Suprapubic skin (tissue), 4 donors: Measurements from ENCODE around the gene CRAT. TPM values are rescaled to one million over a fixed set of nuclear protein-coding genes. Genes with fewer than 3 reads are reported as not detected.

Source experiments
- DNase-seq, 2 donors: peaks; one replicate each; pipeline ENCODE4 v3.0.0-alpha.2; 2019; ENCODE audit warnings: low spot score in 2 of 2
- H3K27ac ChIP-seq: fragments of 200-600 bp; sonication (generic); one replicate; pipeline ENCODE4 v1.5.1; 2019
- H3K27me3 ChIP-seq: fragments of 200-600 bp; sonication (generic); one replicate; pipeline ENCODE4 v1.5.1; 2019
- H3K36me3 ChIP-seq: fragments of 200-600 bp; sonication (generic); one replicate; pipeline ENCODE4 v1.5.1; 2019
- H3K4me1 ChIP-seq: fragments of 200-600 bp; sonication (generic); one replicate; pipeline ENCODE4 v1.5.1; 2019
- H3K4me3 ChIP-seq: fragments of 200-600 bp; sonication (generic); one replicate; pipeline ENCODE4 v1.5.1; 2019; ENCODE audit warnings: mild to moderate bottlenecking
- H3K9me3 ChIP-seq: fragments of 200-600 bp; sonication (generic); one replicate; pipeline ENCODE4 v1.5.1; 2019
- CTCF ChIP-seq, 2 donors: fragments of 200-600 bp in 1 of 2; fragments of 450-650 bp in 1 of 2; sonication (generic) in 1 of 2; IDR thresholded peaks; one replicate each; pipeline ENCODE4 v1.5.1; 2016 to 2019; ENCODE audit warnings: antibody characterized with exemption in 2 of 2, mild to moderate bottlenecking in 1 of 2, moderate library complexity in 1 of 2
- EP300 ChIP-seq: sonication (generic); formaldehyde crosslinking; IDR thresholded peaks from one replicate; pipeline ENCODE4 v1.6.1; 2017; ENCODE audit warnings: antibody characterized with exemption
- POLR2A ChIP-seq, 2 donors: fragments of 450-650 bp; IDR thresholded peaks; one replicate each; pipeline ENCODE4 v1.6.1; 2017; ENCODE audit warnings: antibody characterized with exemption in 2 of 2, mild to moderate bottlenecking in 2 of 2, moderate library complexity in 2 of 2
- POLR2AphosphoS5 ChIP-seq, 3 donors: sonication (generic); formaldehyde crosslinking; IDR thresholded peaks; one replicate each; pipeline ENCODE4 v1.6.1; 2017; ENCODE audit warnings: antibody characterized with exemption in 3 of 3
- WGBS: methylation state at CpG from one replicate; pipeline ENCODE4 v1.1.5; 2018; 5-methylcytosine and 5-hydroxymethylcytosine counted together
- total RNA-seq, 4 donors: library from RNA; depleted of rRNA; stranded (reverse); fragments of >200 nt; gene quantifications; one replicate each; pipeline ENCODE4 v1.1.0, GENCODE V29; 2016

The CRAT gene
- total RNA-seq, 4 donors from 2014 or later, result 27.4 to 156 (median 42.8) TPM

GRCh38 chr9:129074106-129074505 lies 36.5 kb downstream of the CRAT start:
- 84% methylated on average over 3 of the region's 3 CpGs for WGBS
- peaks cover 12% of the 10 kb centered on the region for H3K36me3 ChIP-seq
- no peak for DNase-seq
- H3K9me3 ChIP-seq, result no peaks in the 10 kb centered on the region
- peaks cover 4% of the 10 kb centered on the region for H3K4me1 ChIP-seq
- TF ChIP-seq CTCF (IDR thresholded peaks at IDR 0.05), result no peak
- no peak for TF ChIP-seq POLR2A (IDR thresholded peaks at IDR 0.05)
- TF ChIP-seq POLR2AphosphoS5 (IDR thresholded peaks at IDR 0.05), result no peak
- no peak overlapping the region for H3K4me3 ChIP-seq
- no peak overlapping the region for H3K27ac ChIP-seq
- H3K27me3 ChIP-seq, result no peaks in the 10 kb centered on the region

GRCh38 chr9:129073404-129073803 lies 37.2 kb downstream of the CRAT start:
- TF ChIP-seq EP300 (no peak), CTCF (IDR thresholded peaks at IDR 0.05) (no peak), POLR2A (IDR thresholded peaks at IDR 0.05) (no peak), POLR2AphosphoS5 (IDR thresholded peaks at IDR 0.05) (no peak)
- no peak overlapping the region for H3K4me3 ChIP-seq
- peaks cover 4% of the 10 kb centered on the region for H3K4me1 ChIP-seq
- WGBS, result 84% methylated on average over 8 of the region's 8 CpGs
- H3K27me3 ChIP-seq, result no peaks in the 10 kb centered on the region
- no peak for DNase-seq
- no peak overlapping the region for H3K27ac ChIP-seq
- no peaks in the 10 kb centered on the region for H3K9me3 ChIP-seq
- H3K36me3 ChIP-seq, result peaks cover 19% of the 10 kb centered on the region

- 56% methylated on average over 9 of the region's 9 CpGs for WGBS
- Histone ChIP-seq H3K9me3 (no peaks in the 10 kb centered on the region), H3K36me3 (peaks cover 32% of the 10 kb centered on the region), H3K27ac (no peak overlapping the region), H3K4me3 (no peak overlapping the region), H3K27me3 (no peaks in the 10 kb centered on the region), H3K4me1 (peaks cover 4% of the 10 kb centered on the region)
- DNase-seq, result no peak
- TF ChIP-seq CTCF (IDR thresholded peaks at IDR 0.05) (no peak), POLR2A (IDR thresholded peaks at IDR 0.05) (no peak), EP300 (no peak), POLR2AphosphoS5 (IDR thresholded peaks at IDR 0.05) (no peak)
Measured at GRCh38 chr9:129072171-129072570, 38.4 kb downstream of the CRAT start.

- Histone ChIP-seq H3K9me3 (no peaks in the 10 kb centered on the region), H3K27me3 (no peaks in the 10 kb centered on the region), H3K4me1 (peaks cover under 1% of the 10 kb centered on the region), H3K4me3 (no peak overlapping the region), H3K36me3 (peaks cover 33% of the 10 kb centered on the region), H3K27ac (no peak overlapping the region)
- no peak for TF ChIP-seq CTCF (IDR thresholded peaks at IDR 0.05)
- WGBS, result 61% methylated on average over 6 of the region's 10 CpGs
- DNase-seq, result no peak
Measured at GRCh38 chr9:129071526-129072126, 39.0 kb downstream of the CRAT start.

GRCh38 chr9:129070696-129071525 lies 39.7 kb downstream of the CRAT start:
- no peak overlapping the region for H3K27ac ChIP-seq
- peaks cover 37% of the 10 kb centered on the region for H3K36me3 ChIP-seq
- no peaks in the 10 kb centered on the region for H3K4me1 ChIP-seq
- TF ChIP-seq EP300 (no peak), POLR2A (IDR thresholded peaks at IDR 0.05) (no peak), POLR2AphosphoS5 (IDR thresholded peaks at IDR 0.05) (no peak), CTCF (IDR thresholded peaks at IDR 0.05) (no peak)
- no peak overlapping the region for H3K4me3 ChIP-seq
- 81% methylated on average over 18 of the region's 21 CpGs for WGBS
- H3K9me3 ChIP-seq, result no peaks in the 10 kb centered on the region
- no peak for DNase-seq
- H3K27me3 ChIP-seq, result no peaks in the 10 kb centered on the region
